MM.1S (cell line): ENCODE results near the gene ZNF621.

ENCODE experiments used
- CTCF ChIP-seq: fragments of 300-600 bp; sonication (generic); IDR thresholded peaks from 2 replicates; pipeline ENCODE4 v1.5.1; 2016; ENCODE audit warnings: antibody characterized with exemption, low read length, mixed read lengths
- EZH2 ChIP-seq: fragments of 300-600 bp; sonication (generic); optimal IDR thresholded peaks from 2 replicates; pipeline ENCODE3; 2017; ENCODE audit warnings: low read depth, mild to moderate bottlenecking, antibody characterized with exemption, low read length, mixed read lengths

- TF ChIP-seq EZH2 (no peak), CTCF (no peak)
These were observed 62.1 kb downstream of the ZNF621 start for GRCh38 chr3:40586901-40587300.
